HG03064 (cell line): ENCODE data around the gene PRKN.
A peak's percentile ranks its signal among the peaks of the same experiment; 100 is the strongest.

Experiments
- ATAC-seq: cut with Tn5 transposase; IDR thresholded peaks from one replicate; pipeline ENCODE4 v1.9.1; 2021; ENCODE audit warnings: low read depth; ENCODE audit not compliant: unreplicated experiment

PRKN gene

DNA sequence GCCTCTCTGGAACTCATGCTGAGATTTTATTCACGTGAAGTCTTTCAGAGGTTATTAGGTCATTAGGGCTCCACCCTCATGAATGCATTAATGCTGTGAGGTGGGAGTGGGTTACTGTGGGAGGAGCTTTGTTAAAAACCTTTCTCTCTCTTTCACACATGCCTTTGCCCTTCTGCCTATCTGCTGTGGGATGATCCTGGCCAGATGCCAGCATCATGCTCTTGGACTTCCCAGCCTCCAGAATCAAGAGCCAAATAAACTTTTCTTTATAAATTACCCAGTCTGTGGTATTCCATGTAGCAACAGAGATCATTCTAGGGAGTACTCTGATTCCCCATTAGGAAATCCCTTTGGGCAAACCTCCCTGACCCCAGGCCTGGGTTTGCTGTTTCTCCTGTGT is 1323.8 kb downstream of the PRKN start:
- no peak for ATAC-seq

DNA sequence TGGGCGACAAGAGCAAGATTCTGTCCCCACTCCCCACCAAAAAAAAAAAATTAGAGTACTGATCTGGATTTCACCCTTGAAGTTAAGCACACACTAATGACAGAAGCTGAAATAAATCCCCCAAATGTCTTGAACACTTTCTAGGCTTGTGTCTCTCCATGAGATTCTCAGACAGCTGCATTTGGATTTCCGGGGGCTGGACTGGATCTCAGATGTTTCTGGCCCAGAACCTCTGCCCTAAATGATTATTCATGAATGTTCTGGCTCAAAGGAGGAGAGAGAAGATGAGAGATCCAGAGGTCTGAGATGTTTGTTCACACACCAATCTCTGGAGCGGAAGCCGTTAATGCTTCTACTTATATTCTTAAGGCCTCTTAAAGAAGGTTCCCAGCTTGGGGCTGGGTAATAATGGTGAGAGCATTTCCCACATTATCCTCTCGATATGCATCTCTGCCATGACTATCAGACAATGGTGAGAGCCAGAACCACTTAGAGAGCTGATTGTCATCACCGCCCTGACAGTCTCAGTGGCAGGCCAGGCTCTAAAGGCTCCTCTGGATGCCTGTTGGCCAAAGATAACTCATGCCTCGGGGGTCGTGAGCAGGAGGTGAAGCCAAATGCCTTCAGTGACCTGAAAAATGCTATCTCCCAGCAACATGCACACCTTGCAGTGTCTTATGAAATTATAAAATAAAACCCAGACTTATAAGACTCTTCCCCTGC is 1325.8 kb downstream of the PRKN start:
- no peak for ATAC-seq

GRCh38 chr6:161400671-161401070 is 1326.9 kb downstream of the PRKN start:
- no peak for ATAC-seq

DNA sequence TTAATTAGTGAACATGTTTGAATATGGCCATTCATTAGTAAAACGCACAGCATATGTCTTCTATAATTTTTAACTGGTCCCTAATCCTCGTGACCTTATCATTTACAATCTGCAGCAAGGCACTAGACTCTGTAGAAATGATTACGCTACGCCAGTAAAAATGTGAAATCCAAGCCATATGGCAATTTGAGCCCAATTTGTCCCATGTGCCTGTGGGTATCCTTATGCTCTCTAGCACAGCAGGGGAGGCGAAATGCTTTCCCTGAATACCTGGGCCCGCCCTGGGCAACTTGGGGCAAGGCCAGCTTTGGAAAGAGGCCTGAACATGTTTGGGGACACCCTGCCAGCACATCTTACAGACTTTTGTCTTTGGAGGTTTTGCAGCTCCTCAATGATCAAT is 1331.0 kb downstream of the PRKN start:
- ATAC-seq, result no peak

DNA sequence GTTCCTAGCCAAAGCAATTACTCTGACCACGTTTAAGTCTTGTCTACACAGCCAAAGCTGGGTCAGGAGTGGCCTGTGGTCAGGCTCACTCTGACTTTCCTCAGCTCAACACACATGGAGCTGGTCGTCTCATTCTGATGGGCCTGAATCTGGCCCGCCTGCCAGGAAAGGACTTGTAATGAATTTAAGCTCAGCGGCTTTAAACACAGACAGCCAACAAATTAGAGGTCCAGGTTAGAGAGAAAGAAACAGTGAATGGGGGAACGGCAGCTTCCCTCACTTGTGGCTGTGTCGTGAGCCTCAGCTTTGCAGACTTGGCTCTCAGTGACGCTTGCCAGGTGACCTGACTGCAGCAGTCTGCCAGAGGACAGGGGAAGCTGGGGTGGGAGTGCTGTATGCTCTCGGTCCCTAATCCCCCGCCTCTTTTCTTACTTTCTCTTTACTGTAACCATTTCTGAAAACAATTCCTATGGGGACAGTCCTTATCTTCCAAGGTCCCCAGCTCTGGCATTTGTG is 1331.8 kb downstream of the PRKN start:
- no peak for ATAC-seq

- ATAC-seq, result no peak
Measured at GRCh38 chr6:161394437-161394836, 1333.1 kb downstream of the PRKN start.

DNA sequence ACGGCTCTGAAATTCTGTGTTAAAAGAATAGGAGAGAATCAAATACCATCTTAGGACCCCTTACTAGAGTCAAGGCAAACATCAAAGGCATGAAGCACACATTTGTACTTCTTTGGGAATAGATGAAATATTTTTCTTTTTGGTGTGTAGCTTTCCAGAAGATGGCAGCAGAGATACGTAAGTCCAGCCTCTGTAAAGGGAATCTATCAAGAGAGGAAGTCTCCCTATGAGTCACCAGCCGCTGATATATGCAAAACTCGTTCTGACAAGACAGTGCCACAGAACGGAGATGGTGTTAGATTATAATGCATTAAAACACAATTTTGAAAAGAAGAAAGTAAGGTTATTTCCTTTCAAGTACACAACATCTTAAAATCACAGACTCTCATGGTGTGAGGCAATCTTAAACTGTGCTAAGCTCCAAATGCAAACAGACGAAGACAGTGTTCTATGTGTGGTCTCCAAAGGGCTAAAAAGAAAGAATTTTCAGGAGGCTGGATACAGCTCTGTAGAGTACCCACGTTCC is 1333.7 kb downstream of the PRKN start:
- peak; percentile 99 for ATAC-seq

DNA sequence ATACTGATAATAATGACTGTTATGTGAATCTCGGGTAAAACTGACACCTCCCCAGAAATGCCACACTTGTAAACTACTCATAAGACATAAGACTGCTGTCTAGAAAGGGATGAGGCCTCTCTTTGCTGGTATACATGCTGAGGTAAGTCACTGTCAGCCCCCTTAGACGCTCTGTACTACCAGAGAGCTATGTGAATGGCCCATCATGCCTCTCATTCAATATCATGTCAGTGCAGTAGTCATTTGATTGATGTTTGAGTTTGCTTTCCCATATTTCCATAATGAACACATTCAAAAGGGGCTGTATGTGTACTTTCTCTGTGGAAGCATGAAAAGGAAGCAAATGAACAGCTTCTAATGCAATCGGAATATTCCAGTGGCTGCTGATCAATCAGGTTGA is 1334.3 kb downstream of the PRKN start:
- ATAC-seq, result no peak

- no peak for ATAC-seq
Measured at GRCh38 chr6:161389756-161390155, 1337.8 kb downstream of the PRKN start.

- no peak for ATAC-seq
Measured at GRCh38 chr6:161383951-161384350, 1343.6 kb downstream of the PRKN start.

- no peak for ATAC-seq
Measured at GRCh38 chr6:161379834-161380582, 1347.6 kb downstream of the PRKN start.

DNA sequence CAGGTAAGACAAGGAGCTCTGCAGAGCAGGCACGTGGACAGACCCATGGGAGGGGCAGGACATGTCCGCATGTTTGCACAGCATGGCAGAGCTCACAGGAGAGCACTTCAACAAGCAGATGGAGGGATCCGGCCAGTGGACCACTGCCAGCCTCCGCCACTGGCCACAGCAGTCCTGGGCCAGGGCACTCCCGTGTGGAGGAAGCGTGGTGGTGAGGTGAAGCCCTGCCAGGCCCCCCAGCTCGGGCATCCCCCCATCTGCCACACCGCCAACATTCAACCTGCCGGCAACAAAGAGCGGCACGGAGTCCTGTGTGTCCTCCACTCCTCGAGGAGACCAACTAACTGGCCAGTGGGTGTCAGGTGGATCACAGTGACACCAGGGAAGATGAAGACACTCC is 1349.5 kb downstream of the PRKN start:
- no peak for ATAC-seq

- no peak for ATAC-seq
Measured at GRCh38 chr6:161377116-161377515, 1350.5 kb downstream of the PRKN start.

DNA sequence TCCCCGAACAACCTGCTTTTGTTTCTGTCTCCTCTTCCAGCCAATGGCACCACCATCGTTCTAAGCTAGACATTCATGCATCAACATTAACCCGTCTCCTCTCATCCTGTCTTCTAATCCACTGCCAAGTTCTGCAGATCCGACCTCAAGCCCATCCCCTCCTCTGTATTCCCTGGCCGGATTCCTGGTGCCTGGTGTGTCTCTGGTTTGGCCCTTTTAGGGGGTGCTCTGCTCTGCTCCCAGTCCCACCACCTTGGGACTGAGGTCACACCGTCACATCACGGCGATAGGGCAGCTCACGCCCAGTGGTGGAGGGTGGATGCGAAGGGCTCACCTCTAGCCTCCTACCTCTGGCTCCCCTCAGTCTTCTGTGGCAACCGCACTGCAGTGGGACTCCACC is 1351.2 kb downstream of the PRKN start:
- ATAC-seq, result no peak

- no peak for ATAC-seq
Measured at GRCh38 chr6:161374971-161375873, 1352.3 kb downstream of the PRKN start.

- ATAC-seq, result no peak
Measured at GRCh38 chr6:161373905-161374451, 1353.6 kb downstream of the PRKN start.

DNA sequence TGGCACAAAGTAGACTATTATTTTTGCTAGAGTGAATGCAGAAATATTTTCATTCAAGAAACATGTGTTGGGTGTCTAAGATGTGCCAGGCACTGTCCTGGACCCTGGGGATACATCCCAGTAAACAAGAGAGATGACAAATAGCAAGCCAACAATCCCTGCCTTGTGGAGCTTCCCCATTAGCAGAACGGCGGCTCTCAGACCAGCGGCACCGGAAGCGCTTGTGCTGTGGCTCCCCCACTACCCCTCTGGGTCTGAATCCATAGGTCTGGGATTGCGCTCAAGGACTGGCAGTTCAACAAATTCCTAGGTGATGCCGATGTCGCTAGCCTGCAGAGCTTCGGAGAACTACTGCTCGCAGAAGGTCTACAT is 1355.2 kb downstream of the PRKN start:
- ATAC-seq, result no peak

GRCh38 chr6:161370880-161371279 is 1356.7 kb downstream of the PRKN start:
- peak; percentile 90 for ATAC-seq

GRCh38 chr6:161369339-161369738 is 1358.2 kb downstream of the PRKN start:
- ATAC-seq, result no peak

- ATAC-seq, result no peak
Measured at GRCh38 chr6:161368514-161368913, 1359.1 kb downstream of the PRKN start.
